WTC11 (cell line): ENCODE results near the gene UGCG. TPM values are rescaled to one million over a fixed set of nuclear protein-coding genes. Genes with fewer than 3 reads are reported as not detected.

Source experiments
- ATAC-seq: fragments of 200-7000 bp; cut with Tn5 transposase; 2 replicates; pipeline ENCODE4 v1.10.0; 2021; ENCODE audit warnings: mild to moderate bottlenecking, moderate library complexity
- CTCF ChIA-PET: fragments of 300-600 bp; sonication (Branson Sonifier 250); formaldehyde crosslinking; loops from one replicate; lab custom pipeline; 2021; ENCODE audit warnings: antibody characterized with exemption; lab: Charles Lee
- POLR2A ChIA-PET: fragments of 350-600 bp; sonication (Branson Sonifier 250); formaldehyde crosslinking; loops from one replicate; lab custom pipeline; 2021; ENCODE audit warnings: antibody characterized with exemption; lab: Charles Lee
- DNase-seq: peaks from one replicate; pipeline ENCODE4 v3.0.0; 2021; ENCODE audit warnings: low spot score
- H3K27ac Mint-ChIP-seq: 2 replicates; pipeline ENCODE4 v1.8.0; 2021; ENCODE audit warnings: mixed read lengths
- H3K27me3 Mint-ChIP-seq: 2 replicates; pipeline ENCODE4 v1.8.0; 2021; ENCODE audit warnings: low read depth, mild to moderate bottlenecking, moderate library complexity, mixed read lengths
- H3K36me3 Mint-ChIP-seq: 2 replicates; pipeline ENCODE4 v1.8.0; 2021; ENCODE audit warnings: mixed read lengths
- H3K4me1 Mint-ChIP-seq: 2 replicates; pipeline ENCODE4 v1.8.0; 2022; ENCODE audit warnings: mixed read lengths
- H3K4me3 Mint-ChIP-seq: 2 replicates; pipeline ENCODE4 v1.8.0; 2021; ENCODE audit warnings: mild to moderate bottlenecking, moderate library complexity, mixed read lengths
- H3K9me3 Mint-ChIP-seq: 2 replicates; pipeline ENCODE4 v1.8.0; 2021; ENCODE audit warnings: mixed read lengths
- CREM ChIP-seq: sonication (generic); formaldehyde crosslinking; IDR thresholded peaks from 2 replicates; pipeline ENCODE4 v1.8.1; 2022; ENCODE audit warnings: mild to moderate bottlenecking, missing genetic modification reagents, moderate library complexity
- EMX1 ChIP-seq: fragments of 250-450 bp; sonication (Bioruptor Pico); IDR thresholded peaks from 2 replicates; pipeline ENCODE4 v1.8.0; 2021; ENCODE audit warnings: mild to moderate bottlenecking
- FOXK1 ChIP-seq: sonication (generic); formaldehyde crosslinking; IDR thresholded peaks from 2 replicates; pipeline ENCODE4 v1.8.0; 2022; ENCODE audit warnings: mild to moderate bottlenecking, moderate library complexity, missing genetic modification reagents
- IRF2 ChIP-seq: sonication (generic); formaldehyde crosslinking; IDR thresholded peaks from 2 replicates; pipeline ENCODE4 v1.8.0; 2022; ENCODE audit warnings: low read depth, missing genetic modification reagents, borderline replicate concordance
- JUN ChIP-seq: sonication (generic); formaldehyde crosslinking; IDR thresholded peaks from 2 replicates; pipeline ENCODE4 v1.8.0; 2023; ENCODE audit warnings: mild to moderate bottlenecking, missing genetic modification reagents
- NFE2L1 ChIP-seq: sonication (generic); formaldehyde crosslinking; IDR thresholded peaks from 2 replicates; pipeline ENCODE4 v1.8.1; 2023; ENCODE audit warnings: missing genetic modification reagents
- RELA ChIP-seq: sonication (generic); formaldehyde crosslinking; IDR thresholded peaks from 2 replicates; pipeline ENCODE4 v1.8.1; 2022; ENCODE audit warnings: missing genetic modification reagents, mild to moderate bottlenecking, borderline replicate concordance
- ZNF121 ChIP-seq: sonication (generic); formaldehyde crosslinking; IDR thresholded peaks from 2 replicates; pipeline ENCODE4 v1.8.0; 2023; ENCODE audit warnings: missing genetic modification reagents
- ZNF416 ChIP-seq: fragments of 250-450 bp; sonication (Bioruptor Pico); IDR thresholded peaks from 2 replicates; pipeline ENCODE4 v1.9.0; 2021; ENCODE audit warnings: mild to moderate bottlenecking, inconsistent platforms
- total RNA-seq: library from RNA; stranded (reverse); gene quantifications from 3 replicates; pipeline ENCODE4 v1.2.3, GENCODE V29; 2021
- TF ChIP-seq, protein P1 (sequence below): fragments of 250-450 bp; sonication (Bioruptor Pico); IDR thresholded peaks from 2 replicates; pipeline ENCODE4 v1.8.0; 2021; ENCODE audit warnings: mild to moderate bottlenecking
- TF ChIP-seq, protein P2 (sequence below): fragments of 200-600 bp; IDR thresholded peaks from 2 replicates; pipeline ENCODE4 v1.8.0; 2022; ENCODE audit warnings: antibody characterized with exemption
- TF ChIP-seq, protein P3 (sequence below): sonication (generic); formaldehyde crosslinking; IDR thresholded peaks from 2 replicates; pipeline ENCODE4 v1.8.0; 2023; ENCODE audit warnings: mild to moderate bottlenecking, missing genetic modification reagents
- TF ChIP-seq, protein P4 (sequence below): sonication (generic); formaldehyde crosslinking; IDR thresholded peaks from 2 replicates; pipeline ENCODE4 v1.8.0; 2022; ENCODE audit warnings: mild to moderate bottlenecking, missing genetic modification reagents
- TF ChIP-seq, protein P5 (sequence below): fragments of 250-450 bp; sonication (Bioruptor Pico); IDR thresholded peaks from 2 replicates; pipeline ENCODE4 v1.9.0; 2021; ENCODE audit warnings: mild to moderate bottlenecking, borderline replicate concordance
- TF ChIP-seq, protein P6 (sequence below): sonication (generic); formaldehyde crosslinking; IDR thresholded peaks from 2 replicates; pipeline ENCODE4 v1.8.1; 2022; ENCODE audit warnings: mild to moderate bottlenecking, missing genetic modification reagents, moderate library complexity, borderline replicate concordance
- TF ChIP-seq, protein P7 (sequence below): sonication (generic); formaldehyde crosslinking; IDR thresholded peaks from 2 replicates; pipeline ENCODE4 v1.8.1; 2023; ENCODE audit warnings: mild to moderate bottlenecking, missing genetic modification reagents
- TF ChIP-seq, protein P8 (sequence below): sonication (generic); formaldehyde crosslinking; IDR thresholded peaks from 2 replicates; pipeline ENCODE4 v1.8.0; 2023; ENCODE audit warnings: missing genetic modification reagents
- TF ChIP-seq, protein P9 (sequence below): sonication (generic); formaldehyde crosslinking; conservative IDR thresholded peaks from 2 replicates; pipeline ENCODE4 v1.8.1; 2023; ENCODE audit warnings: mild to moderate bottlenecking, low read depth, missing genetic modification reagents, moderate library complexity

UGCG gene
- total RNA-seq, 1 experiment from 2014 or later, result 37.5 TPM

DNA sequence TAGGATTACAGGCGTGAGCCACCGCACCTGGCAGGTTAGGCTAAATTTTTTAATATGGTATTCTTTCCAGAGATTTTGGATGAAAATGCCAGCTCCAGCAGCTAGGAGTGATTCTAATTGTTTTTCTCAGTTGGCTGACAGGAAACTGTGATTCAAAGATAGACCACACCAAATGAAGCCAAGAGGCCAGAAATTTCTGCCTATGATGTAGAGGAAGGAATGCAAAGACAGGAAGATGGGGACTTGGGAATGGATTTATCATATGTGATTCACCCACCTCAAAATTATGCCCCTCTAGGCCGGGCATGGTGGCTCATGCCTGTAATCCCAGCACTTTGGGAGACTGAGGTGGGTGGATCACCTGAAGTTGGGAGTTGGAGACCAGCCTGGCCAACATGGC is 53.3 kb downstream of the UGCG start (continued):
- TF ChIP-seq, protein P1, sequence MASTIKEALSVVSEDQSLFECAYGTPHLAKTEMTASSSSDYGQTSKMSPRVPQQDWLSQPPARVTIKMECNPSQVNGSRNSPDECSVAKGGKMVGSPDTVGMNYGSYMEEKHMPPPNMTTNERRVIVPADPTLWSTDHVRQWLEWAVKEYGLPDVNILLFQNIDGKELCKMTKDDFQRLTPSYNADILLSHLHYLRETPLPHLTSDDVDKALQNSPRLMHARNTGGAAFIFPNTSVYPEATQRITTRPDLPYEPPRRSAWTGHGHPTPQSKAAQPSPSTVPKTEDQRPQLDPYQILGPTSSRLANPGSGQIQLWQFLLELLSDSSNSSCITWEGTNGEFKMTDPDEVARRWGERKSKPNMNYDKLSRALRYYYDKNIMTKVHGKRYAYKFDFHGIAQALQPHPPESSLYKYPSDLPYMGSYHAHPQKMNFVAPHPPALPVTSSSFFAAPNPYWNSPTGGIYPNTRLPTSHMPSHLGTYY (CRISPR knock-in tag), result no peak
- TF ChIP-seq FOXK1 (CRISPR knock-in tag) (no peak), RELA (CRISPR knock-in tag) (no peak), JUN (no peak), IRF2 (no peak)
- TF ChIP-seq, protein P2, sequence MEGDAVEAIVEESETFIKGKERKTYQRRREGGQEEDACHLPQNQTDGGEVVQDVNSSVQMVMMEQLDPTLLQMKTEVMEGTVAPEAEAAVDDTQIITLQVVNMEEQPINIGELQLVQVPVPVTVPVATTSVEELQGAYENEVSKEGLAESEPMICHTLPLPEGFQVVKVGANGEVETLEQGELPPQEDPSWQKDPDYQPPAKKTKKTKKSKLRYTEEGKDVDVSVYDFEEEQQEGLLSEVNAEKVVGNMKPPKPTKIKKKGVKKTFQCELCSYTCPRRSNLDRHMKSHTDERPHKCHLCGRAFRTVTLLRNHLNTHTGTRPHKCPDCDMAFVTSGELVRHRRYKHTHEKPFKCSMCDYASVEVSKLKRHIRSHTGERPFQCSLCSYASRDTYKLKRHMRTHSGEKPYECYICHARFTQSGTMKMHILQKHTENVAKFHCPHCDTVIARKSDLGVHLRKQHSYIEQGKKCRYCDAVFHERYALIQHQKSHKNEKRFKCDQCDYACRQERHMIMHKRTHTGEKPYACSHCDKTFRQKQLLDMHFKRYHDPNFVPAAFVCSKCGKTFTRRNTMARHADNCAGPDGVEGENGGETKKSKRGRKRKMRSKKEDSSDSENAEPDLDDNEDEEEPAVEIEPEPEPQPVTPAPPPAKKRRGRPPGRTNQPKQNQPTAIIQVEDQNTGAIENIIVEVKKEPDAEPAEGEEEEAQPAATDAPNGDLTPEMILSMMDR, result no peak
- TF ChIP-seq, all 79 proteins: peak for 0

DNA sequence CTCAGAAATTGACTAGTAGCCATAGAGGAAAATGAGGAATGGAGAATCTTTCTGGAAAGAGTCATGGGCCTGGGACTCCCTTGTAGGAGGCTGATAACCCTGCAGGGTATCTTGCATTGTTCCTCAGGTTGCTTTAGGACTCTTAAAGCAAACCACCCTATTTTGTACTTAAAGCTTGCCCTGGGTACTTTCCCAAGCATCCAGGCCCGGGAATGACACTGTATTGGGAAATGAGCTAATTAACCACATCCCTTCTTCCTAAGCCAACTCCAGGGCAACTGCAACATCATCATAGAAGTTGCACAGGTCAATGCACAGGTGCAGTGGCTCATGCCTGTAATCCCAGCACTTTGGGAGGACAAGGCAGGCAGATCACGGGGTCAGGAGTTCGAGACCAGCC is 55.9 kb downstream of the UGCG start:
- ChIA-PET CTCF (interaction anchor here (2.0 kb wide), 1 partner anchor 122 kb away, joined by 6 read pairs; no protein-coding TSS in a partner anchor), POLR2A (no interaction called here)
- no peaks in the 10 kb centered on the region; the same call in 1 of the 2 replicates for H3K27me3 Mint-ChIP-seq
- no peaks in the 10 kb centered on the region for H3K36me3 Mint-ChIP-seq
- no peak overlapping the region for H3K4me3 Mint-ChIP-seq
- peaks cover 10% of the 10 kb centered on the region for H3K4me1 Mint-ChIP-seq
- no peak overlapping the region for H3K27ac Mint-ChIP-seq
- H3K9me3 Mint-ChIP-seq, result no peaks in the 10 kb centered on the region
- ATAC-seq (no peak), DNase-seq (no peak)
- TF ChIP-seq, protein P3, sequence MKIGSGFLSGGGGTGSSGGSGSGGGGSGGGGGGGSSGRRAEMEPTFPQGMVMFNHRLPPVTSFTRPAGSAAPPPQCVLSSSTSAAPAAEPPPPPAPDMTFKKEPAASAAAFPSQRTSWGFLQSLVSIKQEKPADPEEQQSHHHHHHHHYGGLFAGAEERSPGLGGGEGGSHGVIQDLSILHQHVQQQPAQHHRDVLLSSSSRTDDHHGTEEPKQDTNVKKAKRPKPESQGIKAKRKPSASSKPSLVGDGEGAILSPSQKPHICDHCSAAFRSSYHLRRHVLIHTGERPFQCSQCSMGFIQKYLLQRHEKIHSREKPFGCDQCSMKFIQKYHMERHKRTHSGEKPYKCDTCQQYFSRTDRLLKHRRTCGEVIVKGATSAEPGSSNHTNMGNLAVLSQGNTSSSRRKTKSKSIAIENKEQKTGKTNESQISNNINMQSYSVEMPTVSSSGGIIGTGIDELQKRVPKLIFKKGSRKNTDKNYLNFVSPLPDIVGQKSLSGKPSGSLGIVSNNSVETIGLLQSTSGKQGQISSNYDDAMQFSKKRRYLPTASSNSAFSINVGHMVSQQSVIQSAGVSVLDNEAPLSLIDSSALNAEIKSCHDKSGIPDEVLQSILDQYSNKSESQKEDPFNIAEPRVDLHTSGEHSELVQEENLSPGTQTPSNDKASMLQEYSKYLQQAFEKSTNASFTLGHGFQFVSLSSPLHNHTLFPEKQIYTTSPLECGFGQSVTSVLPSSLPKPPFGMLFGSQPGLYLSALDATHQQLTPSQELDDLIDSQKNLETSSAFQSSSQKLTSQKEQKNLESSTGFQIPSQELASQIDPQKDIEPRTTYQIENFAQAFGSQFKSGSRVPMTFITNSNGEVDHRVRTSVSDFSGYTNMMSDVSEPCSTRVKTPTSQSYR (CRISPR knock-in tag), result no peak
- TF ChIP-seq, protein P4, sequence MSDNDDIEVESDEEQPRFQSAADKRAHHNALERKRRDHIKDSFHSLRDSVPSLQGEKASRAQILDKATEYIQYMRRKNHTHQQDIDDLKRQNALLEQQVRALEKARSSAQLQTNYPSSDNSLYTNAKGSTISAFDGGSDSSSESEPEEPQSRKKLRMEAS (CRISPR knock-in tag), result no peak
- TF ChIP-seq, protein P5, sequence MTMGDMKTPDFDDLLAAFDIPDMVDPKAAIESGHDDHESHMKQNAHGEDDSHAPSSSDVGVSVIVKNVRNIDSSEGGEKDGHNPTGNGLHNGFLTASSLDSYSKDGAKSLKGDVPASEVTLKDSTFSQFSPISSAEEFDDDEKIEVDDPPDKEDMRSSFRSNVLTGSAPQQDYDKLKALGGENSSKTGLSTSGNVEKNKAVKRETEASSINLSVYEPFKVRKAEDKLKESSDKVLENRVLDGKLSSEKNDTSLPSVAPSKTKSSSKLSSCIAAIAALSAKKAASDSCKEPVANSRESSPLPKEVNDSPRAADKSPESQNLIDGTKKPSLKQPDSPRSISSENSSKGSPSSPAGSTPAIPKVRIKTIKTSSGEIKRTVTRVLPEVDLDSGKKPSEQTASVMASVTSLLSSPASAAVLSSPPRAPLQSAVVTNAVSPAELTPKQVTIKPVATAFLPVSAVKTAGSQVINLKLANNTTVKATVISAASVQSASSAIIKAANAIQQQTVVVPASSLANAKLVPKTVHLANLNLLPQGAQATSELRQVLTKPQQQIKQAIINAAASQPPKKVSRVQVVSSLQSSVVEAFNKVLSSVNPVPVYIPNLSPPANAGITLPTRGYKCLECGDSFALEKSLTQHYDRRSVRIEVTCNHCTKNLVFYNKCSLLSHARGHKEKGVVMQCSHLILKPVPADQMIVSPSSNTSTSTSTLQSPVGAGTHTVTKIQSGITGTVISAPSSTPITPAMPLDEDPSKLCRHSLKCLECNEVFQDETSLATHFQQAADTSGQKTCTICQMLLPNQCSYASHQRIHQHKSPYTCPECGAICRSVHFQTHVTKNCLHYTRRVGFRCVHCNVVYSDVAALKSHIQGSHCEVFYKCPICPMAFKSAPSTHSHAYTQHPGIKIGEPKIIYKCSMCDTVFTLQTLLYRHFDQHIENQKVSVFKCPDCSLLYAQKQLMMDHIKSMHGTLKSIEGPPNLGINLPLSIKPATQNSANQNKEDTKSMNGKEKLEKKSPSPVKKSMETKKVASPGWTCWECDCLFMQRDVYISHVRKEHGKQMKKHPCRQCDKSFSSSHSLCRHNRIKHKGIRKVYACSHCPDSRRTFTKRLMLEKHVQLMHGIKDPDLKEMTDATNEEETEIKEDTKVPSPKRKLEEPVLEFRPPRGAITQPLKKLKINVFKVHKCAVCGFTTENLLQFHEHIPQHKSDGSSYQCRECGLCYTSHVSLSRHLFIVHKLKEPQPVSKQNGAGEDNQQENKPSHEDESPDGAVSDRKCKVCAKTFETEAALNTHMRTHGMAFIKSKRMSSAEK, result no peak
- TF ChIP-seq, protein P6, sequence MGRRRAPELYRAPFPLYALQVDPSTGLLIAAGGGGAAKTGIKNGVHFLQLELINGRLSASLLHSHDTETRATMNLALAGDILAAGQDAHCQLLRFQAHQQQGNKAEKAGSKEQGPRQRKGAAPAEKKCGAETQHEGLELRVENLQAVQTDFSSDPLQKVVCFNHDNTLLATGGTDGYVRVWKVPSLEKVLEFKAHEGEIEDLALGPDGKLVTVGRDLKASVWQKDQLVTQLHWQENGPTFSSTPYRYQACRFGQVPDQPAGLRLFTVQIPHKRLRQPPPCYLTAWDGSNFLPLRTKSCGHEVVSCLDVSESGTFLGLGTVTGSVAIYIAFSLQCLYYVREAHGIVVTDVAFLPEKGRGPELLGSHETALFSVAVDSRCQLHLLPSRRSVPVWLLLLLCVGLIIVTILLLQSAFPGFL (CRISPR knock-in tag), result no peak
- TF ChIP-seq ZNF416 (CRISPR knock-in tag) (no peak), NFE2L1 (CRISPR knock-in tag) (no peak), CREM (CRISPR knock-in tag) (no peak), EMX1 (CRISPR knock-in tag) (no peak), ZNF121 (CRISPR knock-in tag) (no peak)
- TF ChIP-seq, protein P7, sequence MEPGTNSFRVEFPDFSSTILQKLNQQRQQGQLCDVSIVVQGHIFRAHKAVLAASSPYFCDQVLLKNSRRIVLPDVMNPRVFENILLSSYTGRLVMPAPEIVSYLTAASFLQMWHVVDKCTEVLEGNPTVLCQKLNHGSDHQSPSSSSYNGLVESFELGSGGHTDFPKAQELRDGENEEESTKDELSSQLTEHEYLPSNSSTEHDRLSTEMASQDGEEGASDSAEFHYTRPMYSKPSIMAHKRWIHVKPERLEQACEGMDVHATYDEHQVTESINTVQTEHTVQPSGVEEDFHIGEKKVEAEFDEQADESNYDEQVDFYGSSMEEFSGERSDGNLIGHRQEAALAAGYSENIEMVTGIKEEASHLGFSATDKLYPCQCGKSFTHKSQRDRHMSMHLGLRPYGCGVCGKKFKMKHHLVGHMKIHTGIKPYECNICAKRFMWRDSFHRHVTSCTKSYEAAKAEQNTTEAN (CRISPR knock-in tag), result no peak
- TF ChIP-seq, protein P8, sequence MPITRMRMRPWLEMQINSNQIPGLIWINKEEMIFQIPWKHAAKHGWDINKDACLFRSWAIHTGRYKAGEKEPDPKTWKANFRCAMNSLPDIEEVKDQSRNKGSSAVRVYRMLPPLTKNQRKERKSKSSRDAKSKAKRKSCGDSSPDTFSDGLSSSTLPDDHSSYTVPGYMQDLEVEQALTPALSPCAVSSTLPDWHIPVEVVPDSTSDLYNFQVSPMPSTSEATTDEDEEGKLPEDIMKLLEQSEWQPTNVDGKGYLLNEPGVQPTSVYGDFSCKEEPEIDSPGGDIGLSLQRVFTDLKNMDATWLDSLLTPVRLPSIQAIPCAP (CRISPR knock-in tag), result no peak
- TF ChIP-seq, protein P9, sequence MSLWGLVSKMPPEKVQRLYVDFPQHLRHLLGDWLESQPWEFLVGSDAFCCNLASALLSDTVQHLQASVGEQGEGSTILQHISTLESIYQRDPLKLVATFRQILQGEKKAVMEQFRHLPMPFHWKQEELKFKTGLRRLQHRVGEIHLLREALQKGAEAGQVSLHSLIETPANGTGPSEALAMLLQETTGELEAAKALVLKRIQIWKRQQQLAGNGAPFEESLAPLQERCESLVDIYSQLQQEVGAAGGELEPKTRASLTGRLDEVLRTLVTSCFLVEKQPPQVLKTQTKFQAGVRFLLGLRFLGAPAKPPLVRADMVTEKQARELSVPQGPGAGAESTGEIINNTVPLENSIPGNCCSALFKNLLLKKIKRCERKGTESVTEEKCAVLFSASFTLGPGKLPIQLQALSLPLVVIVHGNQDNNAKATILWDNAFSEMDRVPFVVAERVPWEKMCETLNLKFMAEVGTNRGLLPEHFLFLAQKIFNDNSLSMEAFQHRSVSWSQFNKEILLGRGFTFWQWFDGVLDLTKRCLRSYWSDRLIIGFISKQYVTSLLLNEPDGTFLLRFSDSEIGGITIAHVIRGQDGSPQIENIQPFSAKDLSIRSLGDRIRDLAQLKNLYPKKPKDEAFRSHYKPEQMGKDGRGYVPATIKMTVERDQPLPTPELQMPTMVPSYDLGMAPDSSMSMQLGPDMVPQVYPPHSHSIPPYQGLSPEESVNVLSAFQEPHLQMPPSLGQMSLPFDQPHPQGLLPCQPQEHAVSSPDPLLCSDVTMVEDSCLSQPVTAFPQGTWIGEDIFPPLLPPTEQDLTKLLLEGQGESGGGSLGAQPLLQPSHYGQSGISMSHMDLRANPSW, result no peak
